HL-60/S4 treated with phorbol 12-myristate 13-acetate at 8.2 ng/mL for 4 days and 3 days (cell line): ENCODE data around the gene PCTP.

Experiments
- in situ Hi-C: fragments of 300-500 bp; cut with MboI; formaldehyde crosslinking; loops from 2 replicates; pipeline ENCODE4 v1.15.0; 2022; ENCODE audit warnings: low sequenced_read_pairs

The PCTP gene

GRCh38 chr17:55784666-55785065 lies 33.8 kb downstream of the PCTP start:
- in situ Hi-C loops, result no loop called here

DNA sequence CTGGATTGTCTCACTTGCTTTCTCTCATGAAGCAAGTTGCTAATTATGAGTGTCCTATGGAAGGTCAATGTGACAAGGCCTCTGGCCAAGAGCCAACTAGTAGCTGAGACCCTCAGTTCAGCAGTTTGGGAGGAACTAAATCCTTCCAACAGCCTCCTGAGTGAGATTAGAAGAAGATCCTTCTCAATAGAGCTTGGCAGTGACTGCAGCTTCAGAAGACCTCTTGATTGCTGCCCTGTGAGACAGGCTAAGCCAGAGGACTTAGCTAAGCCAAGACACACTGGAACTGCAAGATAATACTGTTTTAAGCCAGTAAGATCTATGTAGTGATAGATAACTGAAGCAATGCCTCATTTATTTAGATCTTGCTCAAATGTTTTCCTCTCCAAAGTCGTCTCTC lies 34.3 kb downstream of the PCTP start:
- in situ Hi-C loops, result no loop called here

- in situ Hi-C loops, result no loop called here
These were observed 42.4 kb downstream of the PCTP start for GRCh38 chr17:55793272-55793671.

DNA sequence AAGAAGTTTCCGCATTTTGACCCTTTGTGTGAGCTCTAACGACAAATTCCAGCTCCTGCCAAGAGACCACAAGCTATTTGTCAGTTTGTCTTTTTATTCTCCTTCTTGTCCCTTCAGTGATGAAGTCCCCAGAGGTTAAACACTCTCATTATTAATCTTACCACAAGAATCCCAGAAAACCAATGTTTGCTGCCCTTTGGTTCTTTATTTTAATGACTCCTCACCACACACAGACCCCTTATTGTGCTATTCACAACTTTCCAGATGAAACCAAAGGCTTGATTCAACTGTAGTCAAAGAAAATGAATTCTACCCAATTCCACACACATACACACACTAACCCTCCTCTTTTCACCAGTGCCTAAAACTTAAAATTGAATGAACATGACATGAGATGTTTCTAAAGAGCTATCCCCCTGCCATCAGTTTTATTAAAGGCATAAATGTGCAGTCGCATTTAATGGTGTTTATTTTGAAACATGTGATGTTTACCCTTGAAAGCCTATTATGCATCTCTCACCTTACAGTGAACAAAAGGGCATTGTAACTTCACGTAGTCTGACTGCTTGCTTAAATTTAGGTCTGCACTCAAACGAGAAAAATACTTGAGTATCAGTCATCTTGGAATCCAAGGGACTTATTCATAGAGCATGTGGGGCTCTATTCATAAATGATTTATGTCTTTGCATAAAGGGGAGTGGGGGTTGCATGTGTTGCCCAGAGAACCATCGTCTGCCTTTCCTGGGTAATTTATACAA lies 44.1 kb downstream of the PCTP start:
- in situ Hi-C loops, result no loop called here

- in situ Hi-C loops, result no loop called here
These were observed 56.1 kb downstream of the PCTP start for GRCh38 chr17:55806745-55807495.

DNA sequence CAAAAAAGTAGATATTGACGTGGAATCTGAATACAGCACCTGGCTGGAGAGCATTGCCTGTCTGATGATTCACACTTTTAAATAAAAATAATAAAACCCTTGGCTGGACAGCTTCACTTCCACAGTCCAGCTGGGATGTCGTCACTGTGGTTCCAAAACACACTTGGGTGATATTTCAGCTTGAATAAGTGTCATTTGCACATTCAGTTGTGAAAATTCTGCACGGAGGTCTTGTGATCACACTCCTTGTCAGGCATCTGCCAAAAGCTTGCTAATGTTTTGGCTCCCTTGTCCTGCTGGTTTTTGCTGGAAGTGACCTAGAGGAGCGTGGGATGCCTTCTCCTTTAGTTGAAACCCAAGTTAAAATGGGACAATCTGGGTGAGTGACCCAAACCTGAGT lies 60.7 kb downstream of the PCTP start:
- in situ Hi-C loops, result no loop called here

- in situ Hi-C loops, result no loop called here
These were observed 61.5 kb downstream of the PCTP start for GRCh38 chr17:55812323-55812722.

DNA sequence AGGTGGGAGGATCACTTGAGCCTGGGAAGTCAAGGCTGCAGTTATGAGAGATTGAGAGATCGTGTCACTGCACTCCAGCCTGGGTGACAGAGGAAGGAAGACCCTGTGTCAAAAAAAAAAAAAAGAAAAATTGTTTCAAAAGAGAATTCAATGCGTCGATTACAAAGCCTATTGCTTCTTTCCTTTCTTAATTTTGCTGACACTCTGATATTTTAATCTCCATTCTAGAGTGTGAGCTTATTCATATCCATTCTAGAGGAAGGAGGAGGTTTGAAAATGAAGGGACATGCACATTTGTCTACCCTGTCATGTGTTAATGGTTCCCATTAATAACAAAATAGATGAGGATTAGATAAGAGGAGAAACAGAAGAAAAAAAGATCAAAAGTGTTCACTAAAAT lies 63.1 kb downstream of the PCTP start:
- in situ Hi-C loops, result no loop called here

- in situ Hi-C loops, result no loop called here
These were observed 63.5 kb downstream of the PCTP start for GRCh38 chr17:55814377-55814776.

DNA sequence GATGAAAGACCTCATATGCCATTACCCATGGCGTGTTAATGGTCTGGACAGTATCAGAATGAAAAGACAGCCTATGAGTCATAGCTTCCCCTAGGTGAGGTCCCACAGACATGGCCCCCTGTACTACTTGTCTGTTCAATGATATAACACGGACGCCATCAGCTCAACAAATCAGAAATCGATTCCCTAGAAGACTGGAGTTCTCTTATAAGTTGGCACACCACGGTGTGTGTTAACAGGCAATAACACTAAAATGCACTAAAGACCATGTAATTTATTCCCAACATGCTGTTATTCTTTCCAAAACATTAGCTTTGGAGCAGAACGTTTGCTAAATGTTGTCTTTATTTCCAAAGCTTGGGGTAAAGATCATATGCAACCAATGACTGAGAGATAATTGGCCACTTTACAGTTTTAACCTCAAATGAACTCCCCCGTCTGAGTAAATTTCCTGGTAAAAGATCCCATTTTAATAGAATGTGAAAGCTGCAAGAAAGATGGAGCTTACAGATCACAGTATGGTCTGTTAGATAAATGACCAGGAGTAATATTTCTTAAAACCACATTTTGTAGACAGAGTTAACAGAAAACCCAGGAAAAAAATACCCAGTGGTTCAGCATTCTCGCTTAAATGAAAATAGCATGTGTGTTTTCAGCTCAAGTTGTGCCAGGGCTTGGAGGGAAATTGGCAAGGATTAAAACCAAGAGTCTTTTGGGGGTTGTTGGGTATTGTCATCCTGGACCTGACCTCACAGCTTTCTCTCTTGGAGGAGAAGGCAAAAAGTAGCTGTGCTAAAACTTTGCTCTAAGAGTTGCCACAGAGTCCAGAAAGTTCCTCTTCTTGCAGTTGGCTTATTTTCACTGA lies 65.9 kb downstream of the PCTP start:
- in situ Hi-C loops, result no loop called here

DNA sequence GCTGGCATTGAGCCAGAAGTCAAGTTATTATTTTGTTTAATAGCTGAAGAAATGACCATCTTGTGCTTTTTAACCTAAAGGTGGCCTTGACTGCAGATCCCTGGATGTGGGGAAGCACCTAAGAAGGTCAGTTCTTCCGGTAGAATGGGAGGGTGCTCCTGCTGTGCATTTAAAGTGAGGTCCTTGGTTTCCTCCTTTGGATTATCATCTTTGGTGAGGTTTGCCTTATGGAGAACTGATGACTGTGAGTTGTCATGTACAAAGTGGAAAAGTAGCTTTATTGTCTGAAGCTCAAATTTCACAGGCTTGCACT lies 66.5 kb downstream of the PCTP start:
- in situ Hi-C loops, result no loop called here

DNA sequence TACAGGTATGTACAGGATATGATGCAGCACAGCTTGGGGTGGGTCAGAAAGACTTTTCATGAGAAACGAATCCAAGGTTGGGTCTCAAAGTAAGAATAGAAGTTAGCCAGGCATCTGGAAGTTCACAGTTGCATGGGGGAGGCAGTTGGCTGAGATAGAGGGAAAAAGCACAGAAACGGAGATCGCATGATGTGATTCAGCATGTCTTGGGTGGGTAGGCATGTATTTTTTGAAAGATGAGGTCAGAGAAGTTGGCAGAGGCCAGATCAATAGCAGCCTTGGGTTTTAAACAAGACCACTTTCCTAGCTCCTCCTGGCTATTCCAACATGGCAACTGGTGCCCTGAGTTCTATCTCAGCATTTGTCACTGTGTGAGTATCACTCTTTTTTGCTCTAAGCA lies 67.2 kb downstream of the PCTP start:
- in situ Hi-C loops, result no loop called here

DNA sequence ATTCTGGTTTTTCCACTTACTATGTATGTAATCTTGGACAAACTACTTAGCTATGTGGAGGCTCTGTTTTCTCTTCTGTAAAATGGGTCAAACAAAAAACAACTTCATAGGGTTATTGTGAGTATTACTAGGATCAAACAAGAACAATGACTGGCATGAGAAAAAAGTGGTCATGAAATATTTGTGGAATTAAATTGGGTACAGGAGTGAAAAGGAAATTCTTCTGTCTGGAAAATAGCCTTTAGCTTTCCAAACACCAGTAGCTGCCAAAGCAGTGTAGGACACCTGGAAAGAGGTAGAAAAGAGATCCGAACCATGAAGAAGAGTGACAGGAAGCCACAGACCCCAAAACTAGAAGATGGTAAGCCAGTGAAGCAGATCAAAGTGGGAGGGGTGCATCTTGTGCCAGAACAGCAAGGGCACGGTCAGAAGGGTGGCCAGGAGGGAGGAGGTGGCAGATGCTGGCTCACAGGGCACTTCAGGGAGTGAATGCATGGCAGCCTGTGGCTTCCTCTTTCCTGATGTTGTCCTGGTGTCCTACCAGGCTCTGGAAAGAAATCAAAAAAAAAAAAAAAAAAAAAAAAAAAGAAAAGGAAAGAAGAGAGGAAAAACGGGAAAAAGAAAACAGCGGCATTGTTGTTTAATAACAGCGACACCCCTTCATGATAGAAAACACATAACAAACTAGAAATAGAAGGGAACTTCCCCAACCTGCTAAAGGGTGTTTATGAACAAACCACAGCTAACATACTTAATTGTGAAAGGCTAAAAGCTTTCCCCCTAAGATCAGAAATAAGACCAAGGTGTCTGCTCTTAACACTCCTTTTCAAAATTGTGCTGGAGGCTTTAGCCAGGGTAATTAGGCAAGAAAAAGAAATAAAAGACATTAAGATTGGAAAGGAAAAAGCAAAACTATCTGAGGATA lies 67.9 kb downstream of the PCTP start:
- in situ Hi-C loops, result no loop called here

DNA sequence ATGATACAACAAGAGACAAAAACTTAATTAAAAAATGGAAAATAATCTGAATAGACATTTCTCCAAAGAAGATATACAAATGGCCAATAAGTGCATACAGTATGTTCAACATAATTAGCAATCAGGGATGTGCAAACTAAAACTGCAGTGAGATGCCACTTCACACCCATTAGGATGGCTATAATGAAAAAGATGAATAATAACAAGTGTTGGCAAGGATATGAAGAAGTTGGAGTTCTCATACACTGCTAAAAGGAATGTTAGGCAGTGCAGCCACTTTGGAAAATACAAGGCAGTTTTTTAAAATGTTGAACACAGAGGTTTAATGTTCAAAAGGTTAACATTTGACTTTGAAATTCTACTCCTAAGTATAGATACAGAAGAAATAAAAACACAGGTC lies 69.8 kb downstream of the PCTP start:
- in situ Hi-C loops, result no loop called here

- in situ Hi-C loops, result no loop called here
These were observed 71.2 kb downstream of the PCTP start for GRCh38 chr17:55822028-55822427.

DNA sequence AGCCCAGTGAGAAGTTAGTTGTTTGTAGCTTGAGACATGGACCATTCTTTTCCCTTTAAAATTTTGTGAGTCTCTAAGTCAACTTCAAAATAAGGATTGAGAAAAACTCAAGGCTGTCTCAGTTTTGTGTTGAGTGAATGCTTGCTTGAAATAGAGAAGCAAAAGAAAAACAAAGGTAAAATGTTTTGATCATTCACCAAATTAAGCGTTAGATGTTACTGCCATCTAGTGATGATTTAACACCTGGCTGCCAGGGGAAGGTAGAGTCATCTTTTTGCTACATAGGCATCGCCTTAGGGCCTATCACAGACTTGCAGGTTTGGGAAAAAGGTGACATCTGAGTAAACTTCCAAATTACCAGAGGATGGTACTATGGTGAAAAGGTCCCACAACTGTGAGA lies 74.4 kb downstream of the PCTP start:
- in situ Hi-C loops, result no loop called here
